B cell (primary cell): ENCODE measurements around the gene REC8.

Experiments used
- EZH2 ChIP-seq: IDR thresholded peaks from 2 replicates; pipeline ENCODE4 v1.6.1; 2012; ENCODE audit warnings: borderline replicate concordance, low read depth, mild to moderate bottlenecking, moderate library complexity, low read length; ENCODE audit not compliant: insufficient read depth, poor library complexity, severe bottlenecking
- TF ChIP-seq, protein P1 (sequence below): fragments of 200-600 bp; IDR thresholded peaks from one replicate; pipeline ENCODE4 v1.8.0; 2022; ENCODE audit warnings: antibody characterized with exemption, mild to moderate bottlenecking

DNA sequence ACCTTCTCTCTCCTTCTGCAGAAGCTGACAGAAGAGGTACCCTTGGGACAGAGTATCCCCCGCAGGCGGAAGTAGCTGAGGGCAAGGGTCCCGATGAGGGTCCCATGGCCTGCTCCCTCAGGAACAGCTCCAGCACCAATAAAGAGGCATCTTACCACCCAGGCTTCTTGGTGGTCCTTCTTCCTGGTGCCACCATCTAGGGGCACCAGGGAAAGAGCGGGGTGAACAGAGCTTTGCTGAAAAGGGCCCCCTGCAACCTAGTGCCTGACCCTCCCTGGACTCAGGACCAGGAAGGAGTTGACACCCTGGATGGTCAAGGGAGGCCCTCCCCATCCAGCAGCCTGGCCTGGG lies 11.4 kb upstream of the REC8 start:
- TF ChIP-seq, protein P1, sequence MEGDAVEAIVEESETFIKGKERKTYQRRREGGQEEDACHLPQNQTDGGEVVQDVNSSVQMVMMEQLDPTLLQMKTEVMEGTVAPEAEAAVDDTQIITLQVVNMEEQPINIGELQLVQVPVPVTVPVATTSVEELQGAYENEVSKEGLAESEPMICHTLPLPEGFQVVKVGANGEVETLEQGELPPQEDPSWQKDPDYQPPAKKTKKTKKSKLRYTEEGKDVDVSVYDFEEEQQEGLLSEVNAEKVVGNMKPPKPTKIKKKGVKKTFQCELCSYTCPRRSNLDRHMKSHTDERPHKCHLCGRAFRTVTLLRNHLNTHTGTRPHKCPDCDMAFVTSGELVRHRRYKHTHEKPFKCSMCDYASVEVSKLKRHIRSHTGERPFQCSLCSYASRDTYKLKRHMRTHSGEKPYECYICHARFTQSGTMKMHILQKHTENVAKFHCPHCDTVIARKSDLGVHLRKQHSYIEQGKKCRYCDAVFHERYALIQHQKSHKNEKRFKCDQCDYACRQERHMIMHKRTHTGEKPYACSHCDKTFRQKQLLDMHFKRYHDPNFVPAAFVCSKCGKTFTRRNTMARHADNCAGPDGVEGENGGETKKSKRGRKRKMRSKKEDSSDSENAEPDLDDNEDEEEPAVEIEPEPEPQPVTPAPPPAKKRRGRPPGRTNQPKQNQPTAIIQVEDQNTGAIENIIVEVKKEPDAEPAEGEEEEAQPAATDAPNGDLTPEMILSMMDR = no peak
- no peak for TF ChIP-seq EZH2
